ENCODE results near the gene ZNF513.

ZNF513 gene

DNA sequence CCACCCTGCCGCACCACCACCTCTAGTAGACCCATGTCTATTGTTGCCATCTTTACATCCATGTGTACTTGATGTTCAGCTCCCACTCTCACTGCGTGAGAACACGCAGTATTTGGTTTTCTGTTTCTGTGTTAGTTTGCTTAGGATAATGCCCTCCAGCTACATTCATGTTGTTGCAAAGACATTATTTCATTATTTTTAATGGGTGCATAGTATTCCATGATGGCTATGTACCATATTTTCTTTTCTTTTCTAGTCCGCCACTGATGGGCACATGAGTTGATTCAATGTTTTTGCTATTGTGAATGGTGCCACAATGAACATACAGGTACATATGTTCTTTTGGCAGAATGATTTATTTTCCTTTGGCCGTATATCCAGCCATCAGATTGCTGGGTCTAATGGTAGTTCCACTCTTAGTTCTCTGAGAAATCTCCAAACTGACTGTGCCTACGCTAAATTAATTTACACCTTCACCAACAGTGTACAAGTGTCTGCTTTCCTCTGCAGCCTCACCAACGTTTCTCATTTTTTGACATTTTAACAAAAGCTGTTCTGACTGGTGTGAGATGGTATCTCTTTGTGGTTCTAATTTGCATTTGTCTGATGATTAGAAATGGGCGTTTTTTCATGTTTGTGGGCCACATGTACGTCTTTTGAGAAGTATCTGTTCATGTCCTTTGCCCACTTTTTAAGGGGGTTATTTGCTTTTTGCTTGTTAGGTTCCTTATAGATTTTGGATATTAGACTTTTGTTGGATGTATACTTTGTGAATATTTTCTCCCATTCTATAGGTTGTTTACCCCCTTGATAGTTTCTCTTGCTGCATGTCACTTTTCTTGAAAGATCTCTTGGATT is 10.5 kb upstream of the ZNF513 start:
- no peak for DNase-seq

DNA sequence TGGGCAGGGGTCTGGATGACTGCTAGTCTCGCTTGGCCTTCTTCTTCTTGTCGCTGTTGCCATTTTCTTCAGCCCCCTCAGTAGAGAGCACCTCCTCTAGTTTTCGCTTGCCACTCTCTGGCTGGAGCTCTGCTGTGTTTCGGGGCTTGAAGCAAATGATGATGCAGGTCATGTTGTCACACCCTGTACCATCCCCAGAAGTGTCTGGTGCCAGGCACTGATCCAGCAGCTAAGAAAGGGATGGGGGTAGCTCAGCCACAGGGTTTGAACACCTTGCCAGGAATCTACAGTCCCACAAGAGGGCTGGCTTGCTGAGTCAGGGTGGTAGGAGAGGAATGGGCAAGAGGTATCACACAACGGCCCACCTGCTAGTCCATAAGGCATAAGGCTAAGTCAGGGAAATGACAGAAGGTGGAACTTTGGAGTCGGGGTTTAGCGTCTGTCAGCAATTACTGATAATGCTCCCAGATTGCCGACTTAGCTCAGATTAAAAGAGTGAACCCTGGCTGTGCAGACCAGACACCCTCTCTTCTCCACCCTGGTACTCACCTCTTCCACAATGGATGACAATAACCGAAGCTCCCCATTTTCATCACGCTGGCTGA is 1.1 kb upstream of the ZNF513 start:
- no peak for DNase-seq

DNA sequence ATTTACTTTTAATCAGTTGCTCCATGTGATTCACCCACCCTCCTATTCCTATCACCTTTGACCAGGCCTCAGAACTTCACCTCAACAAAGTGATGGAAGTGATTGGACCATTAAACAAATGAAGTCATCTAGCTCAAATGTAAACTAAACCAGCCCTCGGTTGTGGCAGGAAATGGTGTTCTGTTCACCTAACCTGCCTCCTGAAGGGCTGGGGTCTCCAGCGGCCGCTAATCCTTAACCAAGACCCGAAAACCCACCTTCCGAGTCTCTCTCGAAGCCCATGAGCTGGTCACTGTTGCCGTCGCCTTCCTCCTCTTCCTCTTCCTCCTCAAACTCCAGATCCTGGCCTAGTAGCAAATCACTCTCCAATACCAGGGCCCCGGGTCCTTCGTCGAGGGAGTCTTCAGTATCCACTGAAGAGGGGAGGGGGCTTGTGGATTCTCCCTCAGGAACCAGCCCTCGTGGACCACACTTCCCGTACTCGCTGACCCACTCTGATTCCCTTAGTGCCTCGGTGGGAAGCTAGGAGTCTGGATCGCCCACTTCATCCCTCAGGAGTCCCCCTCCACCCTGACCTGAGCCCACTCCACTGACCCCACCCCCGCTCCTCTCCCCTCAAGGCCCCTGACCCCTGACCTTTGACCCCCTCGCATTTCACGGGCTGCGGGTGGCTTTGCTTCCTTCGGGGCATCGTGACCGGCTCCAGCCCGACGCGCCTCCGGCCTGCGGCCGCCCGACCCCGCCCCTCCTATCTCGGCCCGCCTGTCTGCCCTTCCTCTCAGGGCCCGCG is 503 bp downstream of the ZNF513 start:
- peak; percentile 60 for DNase-seq

DNA sequence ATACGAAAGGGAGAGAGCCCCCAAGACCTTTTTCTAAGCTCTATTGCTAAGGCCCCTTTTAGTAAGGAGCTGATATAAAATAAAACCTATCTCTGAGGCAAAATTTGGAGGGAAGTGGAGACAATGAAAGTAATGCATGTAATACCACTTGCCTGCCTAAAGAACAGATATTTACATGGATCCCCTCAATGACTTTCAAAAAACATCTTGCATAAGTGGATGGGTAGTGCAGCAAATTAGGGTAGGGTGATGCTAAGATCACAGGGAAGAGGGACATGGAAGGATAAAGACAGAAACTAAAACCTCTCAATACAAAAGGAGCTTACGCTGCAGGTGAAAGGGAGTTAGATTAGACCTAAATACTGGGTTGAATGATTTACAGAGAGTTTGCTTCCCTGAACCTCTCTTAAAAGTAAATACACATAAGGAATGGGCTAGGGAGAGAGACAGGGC is 1.1 kb downstream of the ZNF513 start:
- DNase-seq, result no peak

DNA sequence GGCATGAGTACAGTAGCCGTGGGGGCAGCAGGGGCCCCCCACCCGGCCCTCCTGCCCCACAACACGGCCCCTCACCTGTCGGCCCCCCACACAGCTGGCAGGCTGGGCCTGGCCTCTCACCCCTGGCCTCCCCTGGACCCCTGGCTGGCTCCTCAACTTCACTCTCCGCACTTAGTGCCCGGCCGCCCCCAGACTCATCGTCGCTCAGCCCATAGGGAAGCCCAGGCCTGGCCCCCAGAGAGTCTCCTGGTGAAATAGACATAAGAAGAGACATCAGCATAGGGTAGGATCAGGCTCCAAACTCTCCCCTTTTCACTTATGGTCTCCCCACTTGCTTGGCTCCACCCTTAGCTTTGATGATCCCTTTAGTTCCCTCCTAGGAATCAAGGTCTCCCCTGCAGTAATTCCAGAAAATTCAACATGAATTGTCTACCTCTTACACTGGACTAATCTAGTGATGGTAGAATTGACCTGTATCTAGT is 1.7 kb downstream of the ZNF513 start:
- peak; percentile 12 for DNase-seq

DNA sequence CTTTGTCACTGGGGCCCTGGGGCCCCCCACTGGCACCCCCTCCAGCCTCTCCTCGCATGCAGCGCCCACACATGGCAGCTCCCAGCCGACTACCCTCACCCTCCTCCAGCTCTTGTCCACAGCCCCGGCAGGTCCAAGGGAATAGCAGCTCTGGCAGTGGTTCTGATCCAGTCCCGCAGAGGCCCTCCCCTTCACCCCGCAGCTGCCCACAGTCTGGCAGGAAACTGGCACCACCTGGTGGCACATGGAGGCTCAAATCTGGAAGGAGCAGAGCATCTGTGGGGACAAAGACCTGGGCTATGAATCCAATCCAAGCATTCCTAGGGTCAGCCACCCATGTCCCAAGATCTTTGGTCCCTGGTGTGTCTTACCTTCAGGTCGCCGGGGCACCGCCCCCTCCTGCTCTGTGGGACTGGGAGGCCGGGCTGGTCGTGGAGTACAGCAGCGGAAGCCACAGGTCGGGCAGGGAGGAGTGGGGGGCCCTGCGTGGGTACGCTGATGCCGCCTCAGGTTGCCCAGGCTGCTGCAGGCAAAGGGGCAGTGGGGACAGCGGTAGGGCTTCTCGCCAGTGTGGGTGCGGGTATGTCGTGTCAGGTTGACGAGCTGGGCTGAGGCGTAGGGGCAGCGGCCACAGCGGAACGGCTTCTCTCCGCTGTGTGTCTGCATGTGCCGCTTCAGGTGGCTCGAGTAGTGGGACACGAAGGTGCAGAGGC is 2.3 kb downstream of the ZNF513 start:
- peak; percentile 40 for DNase-seq

DNA sequence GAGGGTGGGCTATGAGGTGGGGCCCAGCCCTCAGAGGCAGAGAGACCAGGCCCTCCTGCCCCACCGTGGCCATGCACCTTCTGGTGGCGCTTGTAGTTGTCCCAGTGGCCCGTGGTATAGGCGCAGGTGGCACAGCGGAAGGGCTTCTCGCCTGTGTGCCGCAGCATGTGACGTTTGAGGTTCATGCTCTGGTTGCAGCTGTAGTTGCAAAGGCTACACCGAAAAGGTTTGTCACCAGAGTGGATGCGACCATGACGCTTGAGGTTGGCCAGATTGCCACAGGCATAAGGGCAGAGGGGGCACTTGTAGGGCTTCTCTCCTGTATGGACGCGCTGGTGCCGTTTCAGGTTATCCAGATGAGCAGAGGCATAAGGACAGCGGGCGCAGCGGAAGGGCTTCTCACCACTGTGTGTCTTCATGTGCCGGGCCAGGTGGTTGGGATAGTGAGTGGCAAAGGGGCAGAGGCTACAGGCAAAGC is 2.9 kb downstream of the ZNF513 start:
- DNase-seq, result no peak

DNA sequence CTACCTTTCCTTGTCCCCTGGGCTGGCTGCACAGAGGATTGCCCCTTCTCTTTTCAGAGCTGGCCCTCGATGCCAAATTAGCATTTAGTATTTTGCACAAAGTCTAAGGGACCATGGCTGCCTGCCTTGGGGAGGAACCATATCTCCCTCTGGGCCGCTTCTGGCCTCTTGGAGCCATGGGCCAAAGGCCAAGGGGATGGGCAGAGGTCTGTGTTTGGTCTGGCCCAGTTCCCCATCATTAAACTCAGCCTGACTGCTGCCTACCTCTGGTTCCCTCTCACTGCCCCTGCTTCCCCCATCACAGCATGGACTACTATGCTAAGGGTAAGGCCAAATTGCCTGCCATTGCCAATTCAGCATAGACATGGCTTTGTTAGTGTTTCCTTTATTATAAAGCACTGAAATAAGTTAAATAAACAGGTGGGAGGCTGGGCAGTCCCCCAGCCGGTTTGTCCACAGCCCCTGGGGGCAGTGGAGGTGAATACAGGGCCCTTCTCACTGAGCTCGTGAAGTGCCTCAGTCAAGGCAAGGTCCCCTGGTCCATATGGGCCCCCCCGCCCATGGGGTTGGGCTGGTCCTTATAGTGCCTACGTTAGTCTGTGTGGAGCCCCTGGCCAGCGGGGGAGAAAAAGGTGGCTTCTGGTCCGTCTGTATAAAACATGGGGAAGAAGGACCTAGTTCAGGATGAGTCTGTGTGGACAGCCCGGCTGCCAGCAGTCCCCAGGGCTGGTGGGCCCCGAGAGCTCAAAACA is 3.5 kb downstream of the ZNF513 start:
- no peak for DNase-seq

DNA sequence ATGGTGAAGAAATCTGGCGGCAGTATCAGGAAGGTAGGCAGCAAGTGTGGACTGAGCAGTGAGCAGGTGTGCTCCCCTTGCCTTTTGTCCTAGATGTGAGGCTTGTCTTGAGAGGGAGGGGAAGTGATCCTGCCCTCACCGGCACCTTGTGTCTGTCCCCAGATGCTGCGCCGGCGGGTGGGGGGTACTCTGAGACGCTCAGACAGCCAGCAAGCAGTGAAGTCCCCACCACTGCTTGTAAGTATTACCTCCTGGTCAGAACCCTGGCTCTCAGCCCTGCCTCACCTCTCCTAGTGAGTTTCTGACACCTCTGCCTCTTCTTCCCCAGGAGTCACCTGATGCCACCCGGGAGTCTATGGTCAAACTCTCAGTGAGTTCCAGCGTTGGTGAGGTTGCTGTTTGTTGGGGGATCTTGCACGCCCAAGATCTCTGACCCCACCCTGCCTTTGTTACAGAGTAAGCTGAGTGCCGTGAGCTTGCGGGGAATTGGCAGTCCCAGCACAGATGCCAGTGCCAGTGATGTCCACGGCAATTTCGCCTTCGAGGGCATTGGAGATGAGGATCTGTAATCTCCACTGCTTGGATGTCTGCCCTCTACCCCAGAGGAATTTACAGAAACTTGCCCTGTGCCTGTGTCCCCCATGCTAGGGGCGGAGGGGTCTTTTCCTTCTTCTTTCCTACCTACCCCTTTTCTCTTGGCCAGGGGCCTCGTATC is 4.2 kb downstream of the ZNF513 start:
- no peak for DNase-seq

DNA sequence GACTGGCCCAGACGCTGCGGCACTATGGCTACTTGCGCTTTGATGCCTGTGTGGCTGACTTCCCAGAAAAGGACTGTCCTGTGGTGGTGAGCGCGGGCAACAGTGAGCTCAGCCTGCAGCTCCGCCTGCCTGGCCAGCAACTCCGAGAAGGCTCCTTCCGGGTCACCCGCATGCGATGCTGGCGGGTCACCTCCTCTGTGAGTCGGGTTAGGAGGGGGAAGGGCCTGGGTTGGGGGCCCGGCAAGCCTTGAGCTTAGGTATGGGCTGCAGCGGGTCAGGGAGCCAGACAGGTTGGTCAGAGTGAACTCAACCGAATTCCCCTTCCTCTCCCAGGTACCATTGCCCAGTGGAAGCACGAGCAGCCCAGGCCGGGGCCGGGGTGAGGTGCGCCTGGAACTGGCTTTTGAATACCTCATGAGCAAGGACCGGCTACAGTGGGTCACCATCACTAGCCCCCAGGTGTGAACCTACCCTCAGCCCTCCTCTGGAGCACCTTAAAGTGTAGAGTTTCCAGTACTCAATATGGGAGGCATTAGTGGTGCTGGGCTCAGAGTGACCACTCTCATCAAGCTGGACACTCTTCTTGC is 4.9 kb downstream of the ZNF513 start:
- DNase-seq, result no peak

DNA sequence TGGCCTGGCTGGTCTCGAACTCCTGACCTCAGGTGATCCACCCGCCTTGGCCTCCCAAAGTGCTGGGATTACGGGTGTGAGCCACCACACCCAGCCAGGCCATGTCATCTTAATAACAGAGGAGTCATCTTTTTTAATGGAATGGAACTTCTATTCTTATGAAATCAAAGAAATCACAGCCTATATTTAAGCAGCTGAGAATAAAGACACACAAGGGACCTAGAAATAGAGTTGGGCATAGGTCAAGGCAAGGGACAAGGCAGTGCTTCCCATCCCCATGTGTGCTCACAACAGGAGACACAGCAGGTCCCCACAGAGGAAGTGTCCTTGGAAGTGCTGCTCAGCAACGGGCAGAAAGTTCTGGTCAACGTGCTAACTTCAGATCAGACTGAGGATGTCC is 7.0 kb downstream of the ZNF513 start:
- no peak for DNase-seq

DNA sequence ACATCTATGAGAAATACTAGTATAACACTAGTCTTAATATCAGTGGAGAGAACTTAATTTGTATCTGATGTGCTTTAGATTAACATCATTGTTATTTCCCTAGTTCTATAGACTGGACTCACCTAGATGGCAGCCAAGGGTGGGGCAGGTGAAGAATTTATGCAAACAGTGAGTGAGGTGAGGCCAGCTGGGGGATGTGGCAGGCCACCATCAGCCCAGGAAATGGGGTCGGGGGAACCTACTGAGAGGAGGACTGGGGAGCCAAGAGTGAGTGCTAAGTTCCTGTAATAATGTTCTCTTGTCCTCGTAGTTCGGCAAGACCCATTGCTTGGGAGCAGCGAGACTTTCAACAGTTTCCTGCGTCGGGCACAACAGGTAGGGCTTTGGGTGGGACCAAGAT is 7.6 kb downstream of the ZNF513 start:
- DNase-seq, result no peak

DNA sequence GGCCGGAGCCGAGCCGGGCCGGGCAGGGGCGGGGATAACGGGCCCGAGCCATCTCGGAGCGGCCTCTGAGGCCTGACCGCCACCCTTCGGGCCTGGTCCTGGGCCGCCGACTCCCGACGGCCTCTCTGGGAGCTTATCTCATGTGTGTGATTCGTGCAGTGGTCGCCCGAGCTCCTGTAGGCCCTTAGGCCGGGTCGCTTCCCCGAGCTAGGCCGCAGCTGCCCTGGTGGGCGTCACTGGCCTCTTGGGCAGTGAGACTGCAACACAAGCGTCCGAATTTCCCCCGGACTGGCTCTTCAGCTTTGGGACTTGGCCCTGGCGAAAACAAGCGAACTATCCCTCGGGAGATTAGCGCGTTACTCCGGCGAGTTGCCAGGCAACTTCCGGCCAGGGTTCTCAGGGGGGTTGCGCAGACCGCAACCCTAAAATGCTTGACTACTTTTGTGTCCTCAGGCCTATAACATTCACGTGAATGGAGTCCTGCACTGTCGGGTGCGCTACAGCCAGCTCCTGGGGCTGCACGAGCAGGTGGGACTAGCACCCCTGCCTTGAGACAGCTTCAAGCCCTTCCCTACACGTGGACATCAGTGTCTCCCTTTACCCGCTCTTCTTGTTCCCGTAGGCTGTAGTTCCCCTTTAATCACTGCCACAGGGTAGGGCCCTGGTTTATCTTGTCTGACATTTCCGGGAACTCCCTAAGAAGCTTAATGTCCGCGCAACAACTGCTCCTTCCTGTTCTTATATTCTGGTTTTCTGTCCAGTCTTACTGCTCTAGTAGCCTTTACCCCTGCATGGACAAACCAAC is 9.5 kb downstream of the ZNF513 start:
- peak; percentile 92 for DNase-seq

DNA sequence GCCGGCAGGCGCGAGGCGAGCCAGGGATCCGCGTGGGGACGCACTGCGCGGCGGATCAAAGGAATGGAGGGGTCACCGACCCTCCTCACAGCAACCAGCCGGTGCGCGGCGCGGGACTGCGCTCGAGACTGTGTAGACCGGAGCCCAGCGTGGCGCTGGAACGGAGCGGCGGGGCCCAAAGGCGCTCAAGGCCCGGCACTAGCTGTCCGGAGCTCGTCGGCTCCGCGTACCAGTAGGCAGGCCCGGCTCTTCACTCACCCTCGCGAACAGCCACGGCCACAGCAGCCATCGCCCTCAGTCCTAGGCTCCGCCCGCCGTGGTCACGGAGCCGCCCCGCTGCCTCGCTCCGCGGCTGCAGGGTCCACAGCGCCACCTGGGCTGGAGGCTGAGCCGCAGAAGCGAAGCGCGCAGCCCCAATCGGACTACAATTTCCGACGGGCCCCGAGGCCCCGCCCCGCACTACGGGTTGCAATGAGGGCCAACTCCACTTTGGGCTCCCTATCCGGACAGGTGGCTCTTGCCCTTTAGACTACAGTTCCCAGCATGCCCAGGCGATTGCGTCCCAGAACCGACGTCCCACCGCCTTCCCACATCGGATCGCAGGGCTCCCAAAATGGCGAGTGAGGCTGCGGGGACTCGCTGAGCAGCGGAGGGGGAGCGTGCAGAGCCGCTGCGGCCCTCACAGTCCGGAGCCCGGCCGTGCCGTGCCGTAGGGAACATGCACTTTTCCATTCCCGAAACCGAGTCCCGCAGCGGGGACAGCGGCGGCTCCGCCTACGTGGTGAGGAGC is 10.3 kb downstream of the ZNF513 start, which contains the start of the genes EIF2B4 and SNX17:
Gene EIF2B4 (minus strand): TSS at position 313 of the 790 bp plus-strand sequence. CDS start 24 bp downstream, at position 289.
Gene SNX17 (plus strand): TSS at position 591 of the 790 bp plus-strand sequence. CDS start 128 bp downstream, at position 719.
- DNase-seq, result peak; percentile 99

DNA sequence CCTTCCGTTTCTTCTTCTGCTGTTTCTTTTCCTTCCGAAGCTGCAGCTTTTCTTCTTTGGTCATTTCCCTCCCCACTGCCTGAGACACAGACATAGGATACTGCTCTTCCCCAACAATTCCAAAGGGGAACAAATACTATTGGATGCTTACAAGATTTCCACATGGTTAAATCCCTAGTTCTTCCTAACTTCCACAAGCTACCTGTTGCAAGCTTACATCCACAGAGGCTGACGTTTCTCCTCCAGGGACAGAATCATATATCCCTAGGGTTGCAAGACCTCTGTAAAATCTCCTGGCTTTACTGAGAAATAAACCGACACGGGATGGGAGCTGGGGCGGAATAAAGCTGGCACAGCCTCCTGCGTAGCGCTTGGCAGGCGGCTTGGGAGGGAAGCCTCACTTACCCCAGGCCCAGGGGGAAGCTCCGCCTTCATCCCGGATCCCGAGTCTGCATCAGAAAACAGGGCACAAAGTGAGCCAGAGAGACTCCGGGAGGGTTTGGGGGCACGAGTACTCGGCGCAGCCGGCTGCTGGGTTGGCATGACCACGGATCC is 11.0 kb downstream of the ZNF513 start:
- DNase-seq, result no peak

DNA sequence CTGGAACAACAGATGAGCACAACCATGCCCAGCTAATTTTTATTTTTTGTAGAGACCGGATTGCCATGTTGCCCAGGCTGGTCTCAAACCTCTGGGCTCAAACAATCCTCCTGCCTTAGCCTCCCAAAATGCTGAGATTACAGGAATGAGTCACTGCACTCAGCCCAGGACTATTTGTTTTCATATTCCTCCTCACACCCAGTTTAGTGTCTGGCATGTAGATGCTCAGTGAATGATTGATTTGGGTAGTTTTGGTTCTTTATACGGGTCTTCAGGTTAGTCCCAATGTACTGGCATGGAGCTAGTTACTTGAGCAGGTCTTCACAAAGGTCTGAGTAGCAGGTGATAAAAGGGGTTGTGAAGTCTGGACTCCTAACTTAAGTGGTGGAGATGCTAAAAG is 16.6 kb downstream of the ZNF513 start:
- no peak for DNase-seq

DNA sequence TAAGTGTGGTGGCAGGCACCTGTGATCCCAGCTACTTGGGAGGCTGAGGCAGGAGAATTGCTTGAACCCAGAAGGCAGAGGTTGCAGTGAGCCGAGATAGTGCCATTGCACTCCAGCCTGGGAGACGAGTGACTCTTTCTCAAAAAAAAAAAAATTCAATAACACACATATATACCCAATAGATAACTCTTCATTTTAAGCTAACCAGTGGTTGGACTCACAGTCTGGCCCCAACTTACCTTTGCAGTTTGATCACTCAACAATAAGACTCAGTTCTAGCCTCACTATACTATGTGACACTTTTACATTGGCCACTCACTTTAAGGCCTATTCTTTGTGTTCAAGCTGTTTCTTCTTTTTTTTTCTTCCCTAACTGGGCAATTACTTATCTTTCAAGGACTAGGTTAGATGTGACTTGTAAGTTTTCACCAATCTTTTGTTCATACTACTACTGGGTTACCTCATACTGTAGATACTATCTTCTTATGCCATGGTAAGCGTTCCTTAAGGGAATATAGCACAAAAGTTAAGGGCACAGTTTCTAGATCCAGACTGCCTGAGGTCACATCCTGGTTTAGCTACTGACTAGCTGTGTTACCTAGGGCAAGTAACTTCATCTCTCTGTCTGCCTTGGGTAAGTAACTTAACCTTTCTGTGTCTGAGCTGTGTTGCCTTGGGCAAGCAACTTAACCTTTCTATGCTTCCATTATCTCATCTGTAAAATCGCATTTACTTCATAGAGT is 17.7 kb downstream of the ZNF513 start:
- no peak for DNase-seq

Measured in right kidney (tissue), 1 donor.